ENCODE measurements around the gene WNT16. TPM values are rescaled to one million over a fixed set of nuclear protein-coding genes. Genes with fewer than 3 reads are reported as not detected.

WNT16 gene
- total RNA-seq, 2 donors from 2014 or later, result 0.57 to 0.93 TPM

DNA sequence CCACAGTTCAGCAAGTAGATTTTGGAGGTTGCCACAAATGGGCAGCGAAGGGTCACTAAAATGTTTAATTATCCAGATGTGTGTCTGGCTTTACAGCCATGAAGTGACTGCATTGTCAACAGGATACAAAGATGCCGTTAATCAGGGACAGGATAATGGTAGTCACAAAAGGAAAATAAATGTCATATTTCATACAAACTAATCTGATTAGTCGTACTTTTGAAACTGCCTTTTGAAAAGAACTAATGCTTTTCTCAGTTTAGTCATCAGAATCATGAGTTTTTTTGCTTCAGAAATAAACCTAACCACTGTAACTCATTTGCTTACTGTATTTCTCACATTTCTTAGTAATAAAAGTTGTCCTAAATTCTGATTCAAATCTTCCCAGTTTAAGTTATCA is 22.2 kb upstream of the WNT16 start:
- Mint-ChIP-seq H3K4me3 (no peak overlapping the region), H3K27ac (no peak overlapping the region), H3K36me3 (ENCODE audit: low read depth) (no peaks in the 10 kb centered on the region), H3K9me3 (peaks cover 9% of the 10 kb centered on the region), H3K27me3 (ENCODE audit: insufficient read depth) (no peaks in the 10 kb centered on the region), H3K4me1 (peaks cover 6% of the 10 kb centered on the region)
- H3K9me3 ChIP-seq (ENCODE audit: control insufficient read depth, low read length), result peaks cover 9% of the 10 kb centered on the region
- TF ChIP-seq, protein P1, sequence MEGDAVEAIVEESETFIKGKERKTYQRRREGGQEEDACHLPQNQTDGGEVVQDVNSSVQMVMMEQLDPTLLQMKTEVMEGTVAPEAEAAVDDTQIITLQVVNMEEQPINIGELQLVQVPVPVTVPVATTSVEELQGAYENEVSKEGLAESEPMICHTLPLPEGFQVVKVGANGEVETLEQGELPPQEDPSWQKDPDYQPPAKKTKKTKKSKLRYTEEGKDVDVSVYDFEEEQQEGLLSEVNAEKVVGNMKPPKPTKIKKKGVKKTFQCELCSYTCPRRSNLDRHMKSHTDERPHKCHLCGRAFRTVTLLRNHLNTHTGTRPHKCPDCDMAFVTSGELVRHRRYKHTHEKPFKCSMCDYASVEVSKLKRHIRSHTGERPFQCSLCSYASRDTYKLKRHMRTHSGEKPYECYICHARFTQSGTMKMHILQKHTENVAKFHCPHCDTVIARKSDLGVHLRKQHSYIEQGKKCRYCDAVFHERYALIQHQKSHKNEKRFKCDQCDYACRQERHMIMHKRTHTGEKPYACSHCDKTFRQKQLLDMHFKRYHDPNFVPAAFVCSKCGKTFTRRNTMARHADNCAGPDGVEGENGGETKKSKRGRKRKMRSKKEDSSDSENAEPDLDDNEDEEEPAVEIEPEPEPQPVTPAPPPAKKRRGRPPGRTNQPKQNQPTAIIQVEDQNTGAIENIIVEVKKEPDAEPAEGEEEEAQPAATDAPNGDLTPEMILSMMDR (conservative IDR thresholded peaks at IDR 0.05), result no peak
- no peak overlapping the region for H3K27ac ChIP-seq (ENCODE audit: low read depth, low read length)
- H3K4me3 ChIP-seq (ENCODE audit: low read length), result no peak overlapping the region
- 90 to 94% methylated on average over 2 to 3 of the region's 3 CpGs for WGBS, 2 experiments (ENCODE audit: insufficient coverage in 1 of 2, insufficient read length in 1 of 2)
- DNase-seq, result no peak
- H3K4me1 ChIP-seq (ENCODE audit: control insufficient read depth, insufficient read depth, low read length), result peaks cover 2% of the 10 kb centered on the region
- no peak overlapping the region for H3K9ac ChIP-seq (ENCODE audit: extremely low read depth, low read length, poor library complexity, severe bottlenecking)
- H3K27me3 ChIP-seq (ENCODE audit: control insufficient read depth, insufficient read depth, low read length, poor library complexity, severe bottlenecking), result no peaks in the 10 kb centered on the region
- H3K36me3 ChIP-seq (ENCODE audit: control insufficient read depth, insufficient read depth, low read length), result no peaks in the 10 kb centered on the region

DNA sequence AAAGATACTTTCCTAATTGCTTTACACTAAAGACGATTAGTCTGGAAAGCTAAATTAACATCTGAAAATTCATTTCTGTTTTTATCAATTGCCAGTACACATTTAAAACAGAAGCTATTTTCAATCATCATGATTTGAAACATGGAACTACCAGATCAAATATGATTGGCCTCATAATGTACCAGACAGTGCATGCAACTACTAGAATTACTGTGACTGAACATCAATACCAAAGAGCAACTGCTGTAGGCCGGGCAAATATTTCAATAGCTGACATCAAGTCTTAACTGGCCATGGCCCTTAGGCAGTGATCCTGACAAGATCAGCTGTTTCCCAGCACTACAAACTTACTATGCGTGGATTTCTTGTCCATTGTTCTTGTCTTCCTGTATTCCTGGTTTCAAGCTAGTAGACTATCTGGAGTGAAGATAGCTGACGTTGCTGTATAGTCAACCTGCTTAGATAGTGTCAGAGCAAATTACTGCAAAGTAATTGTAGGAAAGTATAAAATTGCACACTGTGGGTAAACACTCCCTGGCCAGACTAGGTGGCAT is 21.7 kb upstream of the WNT16 start:
- Mint-ChIP-seq H3K9me3 (peaks cover 9% of the 10 kb centered on the region), H3K27ac (no peak overlapping the region), H3K4me1 (peaks cover 6% of the 10 kb centered on the region), H3K4me3 (no peak overlapping the region), H3K36me3 (ENCODE audit: low read depth) (no peaks in the 10 kb centered on the region), H3K27me3 (ENCODE audit: insufficient read depth) (no peaks in the 10 kb centered on the region)
- Histone ChIP-seq H3K4me1 (ENCODE audit: control insufficient read depth, insufficient read depth, low read length) (peaks cover 2% of the 10 kb centered on the region), H3K27me3 (ENCODE audit: control insufficient read depth, insufficient read depth, low read length, poor library complexity, severe bottlenecking) (no peaks in the 10 kb centered on the region), H3K36me3 (ENCODE audit: control insufficient read depth, insufficient read depth, low read length) (no peaks in the 10 kb centered on the region), H3K27ac (ENCODE audit: low read depth, low read length) (no peak overlapping the region), H3K9me3 (ENCODE audit: control insufficient read depth, low read length) (peaks cover 9% of the 10 kb centered on the region), H3K9ac (ENCODE audit: extremely low read depth, low read length, poor library complexity, severe bottlenecking) (no peak overlapping the region), H3K4me3 (ENCODE audit: low read length) (no peak overlapping the region)
- TF ChIP-seq, protein P1 (conservative IDR thresholded peaks at IDR 0.05), result no peak
- whole genome bisulfite sequencing, 2 experiments (ENCODE audit: insufficient coverage in 1 of 2, insufficient read length in 1 of 2), result 92 to 93% methylated on average over 3 to 4 of the region's 4 CpGs
- DNase-seq, result no peak

DNA sequence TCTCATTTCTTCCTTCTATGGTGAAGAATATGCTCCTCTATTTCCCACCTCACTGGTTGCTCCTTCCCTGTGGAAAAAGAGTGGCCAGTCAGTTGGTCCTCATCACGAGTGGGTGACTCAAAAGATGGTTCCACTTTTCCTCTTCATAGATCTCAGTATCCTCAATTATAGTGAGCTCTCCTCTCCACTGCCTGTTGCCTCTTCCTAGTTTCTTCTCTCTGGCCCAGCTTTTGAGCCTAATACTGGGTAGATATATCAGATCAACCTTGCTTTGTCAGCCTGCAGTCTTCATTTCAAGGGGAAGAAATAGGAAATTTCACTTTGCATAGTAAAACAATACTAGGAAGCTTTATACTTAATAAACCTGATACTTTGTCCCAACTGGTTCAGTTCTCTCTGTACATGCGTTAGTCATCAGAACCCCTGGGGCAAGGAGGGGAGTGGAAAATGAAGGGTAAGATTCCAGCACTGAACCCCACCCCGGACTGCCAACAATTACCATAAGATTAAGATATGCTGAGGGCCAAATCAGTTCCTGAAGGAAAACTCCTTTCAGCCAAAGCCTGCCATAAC is 15.5 kb upstream of the WNT16 start:
- TF ChIP-seq, protein P1 (conservative IDR thresholded peaks at IDR 0.05), result no peak
- Histone ChIP-seq H3K4me3 (ENCODE audit: low read length) (peak overlapping the region; percentile 12), H3K36me3 (ENCODE audit: control insufficient read depth, insufficient read depth, low read length) (no peaks in the 10 kb centered on the region), H3K4me1 (ENCODE audit: control insufficient read depth, insufficient read depth, low read length) (no peaks in the 10 kb centered on the region), H3K9ac (ENCODE audit: extremely low read depth, low read length, poor library complexity, severe bottlenecking) (no peak overlapping the region), H3K27me3 (ENCODE audit: control insufficient read depth, insufficient read depth, low read length, poor library complexity, severe bottlenecking) (no peaks in the 10 kb centered on the region), H3K27ac (ENCODE audit: low read depth, low read length) (no peak overlapping the region), H3K9me3 (ENCODE audit: control insufficient read depth, low read length) (peaks cover 9% of the 10 kb centered on the region)
- Mint-ChIP-seq H3K4me1 (peaks cover 30% of the 10 kb centered on the region), H3K9me3 (peaks cover 14% of the 10 kb centered on the region), H3K27ac (peak overlapping the region; percentile 1), H3K27me3 (ENCODE audit: insufficient read depth) (peaks cover 4% of the 10 kb centered on the region), H3K4me3 (no peak overlapping the region), H3K36me3 (ENCODE audit: low read depth) (no peaks in the 10 kb centered on the region)
- WGBS, 2 experiments (ENCODE audit: insufficient coverage in 1 of 2, insufficient read length in 1 of 2), result 89 to 100% methylated on average over 1 to 3 of the region's 3 CpGs
- DNase-seq, result no peak

Measured in endodermal cell (in vitro differentiated cells).